GM04504 (cell line): ENCODE data around the gene LRMDA.

Experiments used
- DNase-seq: peaks from one replicate; pipeline ENCODE4 v3.0.0-alpha.2; 2012; ENCODE audit warnings: low read depth

The LRMDA gene

DNA sequence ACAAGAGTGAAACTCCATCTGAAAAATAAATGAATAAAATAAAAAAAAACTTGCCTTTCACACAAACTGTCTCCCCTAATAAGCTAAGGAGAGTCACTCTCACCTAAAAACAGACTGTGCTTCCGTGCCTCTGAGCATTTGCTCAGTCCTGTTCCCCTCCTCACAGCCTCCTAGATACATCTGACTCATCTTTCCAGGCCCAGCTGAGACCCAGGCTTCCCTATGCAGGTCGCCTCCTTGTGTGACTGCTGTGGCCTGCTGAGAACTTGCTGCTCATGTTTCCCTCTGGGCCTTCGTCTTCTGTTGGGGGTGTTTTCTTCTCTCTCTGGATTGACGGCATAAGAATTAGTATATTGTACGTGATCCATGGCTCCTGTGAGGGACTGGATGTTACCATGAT lies 777.7 kb downstream of the LRMDA start:
- no peak for DNase-seq

DNA sequence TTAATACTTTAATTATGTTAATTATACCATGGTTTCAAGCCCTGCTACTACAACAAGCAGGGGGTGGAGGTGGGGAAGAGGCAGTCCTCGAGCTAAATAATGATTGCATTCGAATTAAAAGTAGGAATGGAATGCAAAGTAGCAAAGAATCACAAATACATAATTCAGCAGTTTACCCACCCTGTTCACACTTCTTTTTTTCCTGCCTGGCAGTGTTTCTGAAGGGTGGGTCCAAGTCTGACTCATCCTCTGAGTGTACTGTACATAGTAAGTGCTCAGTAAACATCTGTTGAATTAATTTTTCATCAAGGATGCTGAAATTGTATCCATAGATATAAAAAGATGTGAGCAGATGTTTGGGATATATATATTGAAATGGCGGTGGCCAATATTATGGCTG lies 778.8 kb downstream of the LRMDA start:
- DNase-seq, result no peak

DNA sequence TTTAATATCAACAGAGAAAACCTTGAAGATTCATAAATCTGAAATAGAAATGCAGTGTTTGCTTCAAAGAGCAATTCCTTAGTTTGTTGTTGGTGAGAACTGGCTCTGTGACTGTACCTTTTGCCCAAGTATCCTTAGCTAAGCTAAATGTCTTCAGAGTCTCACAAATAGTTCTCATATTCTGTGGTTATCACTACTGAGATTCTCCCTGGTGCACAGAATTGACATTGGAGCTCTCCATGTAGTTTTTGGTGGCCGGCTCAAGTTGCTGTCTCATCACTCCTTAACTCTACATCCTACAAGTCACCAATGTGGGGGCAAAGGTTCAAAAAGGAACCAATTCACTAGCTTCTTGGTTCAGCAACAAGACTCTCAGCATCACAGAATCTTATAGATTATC lies 780.3 kb downstream of the LRMDA start:
- DNase-seq, result no peak

DNA sequence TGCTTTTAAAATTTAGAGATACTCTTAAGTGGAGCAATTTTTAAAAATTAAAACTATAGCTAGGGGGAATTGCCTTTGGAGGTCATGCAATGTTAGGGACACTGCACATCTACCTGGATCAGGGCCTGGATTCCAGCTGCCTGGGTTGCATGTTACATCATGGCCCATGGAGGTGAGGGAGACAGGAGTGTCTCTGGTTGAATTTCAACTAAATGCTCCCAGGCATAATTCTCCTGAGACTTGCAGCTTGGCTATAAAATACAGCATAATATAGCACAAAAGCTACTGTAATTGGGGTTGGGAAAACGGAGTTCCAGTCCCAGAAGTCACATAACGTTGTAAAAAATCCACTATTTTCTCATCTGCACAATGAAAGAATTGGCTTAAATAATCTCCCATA lies 782.5 kb downstream of the LRMDA start:
- no peak for DNase-seq

DNA sequence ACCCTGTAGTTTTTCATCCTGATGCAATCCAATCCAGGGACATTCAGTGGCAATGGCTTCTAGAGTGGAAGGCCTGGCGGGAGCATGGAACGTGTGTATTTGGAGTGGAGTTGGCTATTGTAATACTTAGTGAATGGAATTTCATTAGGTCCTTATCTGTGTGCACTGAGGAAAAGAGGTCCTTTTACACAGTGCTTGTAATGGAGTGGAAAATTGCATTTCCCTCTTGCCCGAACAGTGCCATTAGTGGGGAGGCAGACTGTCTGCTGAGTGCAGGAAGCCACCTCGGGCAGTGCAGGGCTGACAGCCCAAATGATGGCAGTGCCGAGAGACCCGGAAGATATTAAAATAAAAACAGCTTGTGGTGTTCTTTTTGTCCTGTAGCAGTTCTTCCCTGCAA lies 786.6 kb downstream of the LRMDA start:
- no peak for DNase-seq

DNA sequence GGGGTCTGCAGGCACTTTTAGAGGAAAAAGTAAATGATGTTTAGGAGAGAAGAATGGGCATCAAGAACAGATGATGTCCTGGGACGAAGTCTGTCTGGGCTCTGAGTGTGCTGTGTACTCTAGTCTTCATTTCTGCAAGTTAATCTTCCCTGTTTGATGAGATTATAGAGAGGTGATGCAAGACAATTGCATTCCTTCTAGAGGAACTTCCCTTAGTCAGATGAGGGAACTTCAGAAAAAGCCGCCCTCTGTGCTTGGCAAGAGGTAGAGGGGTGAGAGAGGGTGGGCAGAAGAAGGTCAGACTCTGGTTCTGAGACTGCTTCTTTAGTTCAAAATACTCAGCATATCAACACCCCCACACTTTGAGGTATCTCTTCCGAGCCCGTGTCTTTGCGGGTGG lies 797.9 kb downstream of the LRMDA start:
- no peak for DNase-seq

DNA sequence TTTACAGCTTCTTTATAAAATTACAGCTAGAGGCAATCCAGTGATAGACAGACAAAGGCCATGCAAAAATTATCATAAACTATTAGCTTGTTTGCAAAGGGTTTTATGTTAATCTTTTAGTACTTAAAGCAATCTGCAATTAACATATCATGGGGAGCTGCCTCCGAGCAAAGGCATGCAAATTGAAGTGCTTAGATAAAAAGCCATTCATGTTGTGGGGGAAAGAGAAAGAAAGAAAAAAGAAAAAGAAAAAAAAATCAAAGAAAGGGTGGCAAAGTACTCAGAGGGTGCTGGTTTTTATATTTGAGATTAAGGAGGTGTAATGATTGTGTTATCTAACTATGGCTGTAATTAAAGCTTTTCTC lies 799.5 kb downstream of the LRMDA start:
- no peak for DNase-seq

DNA sequence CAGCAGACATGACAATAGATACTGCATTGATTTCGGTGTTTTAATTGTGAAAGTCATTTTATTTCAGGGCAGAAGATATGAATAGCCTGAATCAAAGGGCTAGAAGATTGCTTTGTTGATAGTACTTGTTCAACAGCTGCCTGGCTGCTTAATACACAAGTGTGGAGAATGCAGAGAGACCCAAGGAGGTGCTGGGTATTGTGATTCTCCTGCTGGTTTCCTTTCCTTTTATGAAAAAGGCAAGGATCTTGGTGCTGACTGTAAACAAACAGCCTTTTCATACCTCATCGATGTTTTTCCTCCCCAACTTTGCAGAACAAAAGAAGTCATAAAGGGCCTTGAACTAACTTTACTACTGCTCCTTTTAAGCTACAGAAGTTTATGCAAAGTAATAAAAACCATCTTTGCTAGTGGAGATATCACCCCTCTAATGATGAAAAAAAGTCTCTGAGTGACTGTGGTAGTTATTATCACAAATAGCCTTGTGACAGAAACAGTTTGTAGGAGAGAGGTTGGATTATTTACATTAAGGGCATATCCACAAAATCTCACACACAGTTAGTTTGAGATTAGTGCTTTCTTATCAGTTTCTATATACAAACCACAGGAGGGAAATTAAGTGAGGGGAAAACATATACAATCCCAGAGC lies 800.0 kb downstream of the LRMDA start:
- no peak for DNase-seq

DNA sequence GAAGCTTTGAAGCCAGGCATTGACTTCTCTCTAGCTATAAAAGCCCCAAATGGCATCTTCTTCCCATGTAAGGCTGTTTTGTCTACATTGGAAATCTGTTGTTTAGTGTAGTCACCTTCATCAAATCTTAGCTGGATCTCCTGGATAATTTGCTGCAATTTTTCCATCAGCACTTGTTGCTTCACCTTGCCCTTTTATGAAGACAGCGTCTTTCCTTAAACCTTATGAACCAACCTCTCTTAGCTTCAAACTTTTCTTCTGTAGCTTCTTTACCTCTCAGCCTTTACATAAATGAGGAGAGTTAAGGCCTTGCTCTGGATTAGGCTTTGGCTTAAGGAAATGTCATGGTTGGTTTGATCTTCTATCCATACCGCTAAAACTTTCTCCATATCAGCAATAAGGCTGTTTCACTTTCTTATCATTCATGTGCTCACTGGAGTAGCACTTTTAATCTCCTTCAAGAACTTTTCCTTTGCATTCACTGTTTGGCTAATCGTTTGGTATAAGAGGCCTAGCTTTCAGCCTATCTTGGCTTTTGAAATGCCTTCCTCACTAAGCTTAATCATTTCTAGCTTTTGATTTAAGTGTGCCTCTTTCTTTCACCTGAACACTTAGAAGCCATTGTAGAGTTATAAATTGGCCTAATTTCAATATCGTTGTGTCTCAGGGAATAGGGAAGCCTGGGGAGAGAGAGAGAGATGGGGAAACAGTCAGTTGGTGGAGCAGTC lies 803.2 kb downstream of the LRMDA start:
- DNase-seq, result no peak

DNA sequence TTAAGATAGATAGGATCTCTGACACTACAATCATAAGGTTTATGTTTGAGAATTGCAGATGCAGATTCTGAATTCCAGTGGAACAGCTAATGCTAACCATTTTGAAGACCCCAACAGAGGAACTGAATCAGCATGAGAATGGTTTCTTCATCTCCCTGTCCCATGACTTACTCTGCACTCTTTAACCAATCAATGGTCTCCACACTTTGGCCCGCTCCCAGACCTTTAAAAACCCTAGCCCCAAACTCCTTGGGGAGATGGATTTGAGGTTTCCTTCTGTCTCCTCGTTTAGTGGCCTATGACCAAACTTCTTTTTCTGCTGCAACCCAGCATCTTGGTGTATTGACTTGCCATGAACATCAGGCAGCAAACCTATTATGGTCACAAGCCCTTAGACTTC lies 804.9 kb downstream of the LRMDA start:
- DNase-seq, result no peak

DNA sequence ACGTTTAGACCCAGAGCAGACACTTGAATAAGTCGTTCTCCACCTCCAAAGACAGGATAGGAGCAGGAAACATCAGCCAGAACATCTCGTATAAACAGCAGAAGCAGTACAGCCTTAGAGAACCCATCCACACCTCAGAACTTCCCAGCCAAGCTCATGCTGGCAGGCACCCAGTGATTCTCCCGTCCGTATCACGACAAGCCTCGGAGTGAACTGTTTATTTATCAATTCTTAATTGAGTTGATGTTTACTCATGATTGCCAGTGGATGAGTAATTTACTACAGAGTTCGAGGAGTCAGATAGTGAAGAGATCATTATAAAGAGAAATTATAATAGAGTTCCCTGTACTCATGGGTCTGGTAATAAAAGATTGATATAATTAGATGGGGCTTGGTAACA lies 811.5 kb downstream of the LRMDA start:
- DNase-seq, result no peak

DNA sequence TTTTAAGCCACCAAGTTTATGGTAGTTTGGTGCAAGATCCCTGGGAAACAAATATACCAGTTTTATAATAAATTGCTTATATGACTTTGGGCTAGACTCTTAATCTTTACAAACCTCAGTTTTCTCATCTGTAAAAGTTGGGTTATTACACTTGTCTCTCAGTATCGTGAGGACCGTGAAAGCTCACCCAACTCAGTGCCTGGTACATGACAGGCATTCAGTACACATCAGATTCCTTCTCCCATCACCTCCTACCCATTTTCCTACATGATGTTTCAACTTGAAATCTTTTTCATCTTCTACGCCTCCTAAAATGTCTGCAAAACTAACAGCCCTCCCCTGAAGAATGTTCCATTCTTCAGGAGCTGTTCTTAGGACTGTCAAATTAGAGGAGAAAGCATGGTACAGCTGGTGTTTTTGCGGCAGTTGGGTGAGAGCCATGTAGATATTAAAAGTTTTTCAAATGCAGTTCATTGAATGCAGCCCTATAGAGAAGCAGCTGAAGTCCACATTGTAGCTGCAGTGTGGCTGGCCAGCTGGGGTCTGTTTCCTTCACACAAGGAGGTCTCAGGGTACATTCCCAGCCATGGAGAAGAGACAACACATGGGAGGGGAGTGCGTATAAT lies 812.8 kb downstream of the LRMDA start:
- no peak for DNase-seq

DNA sequence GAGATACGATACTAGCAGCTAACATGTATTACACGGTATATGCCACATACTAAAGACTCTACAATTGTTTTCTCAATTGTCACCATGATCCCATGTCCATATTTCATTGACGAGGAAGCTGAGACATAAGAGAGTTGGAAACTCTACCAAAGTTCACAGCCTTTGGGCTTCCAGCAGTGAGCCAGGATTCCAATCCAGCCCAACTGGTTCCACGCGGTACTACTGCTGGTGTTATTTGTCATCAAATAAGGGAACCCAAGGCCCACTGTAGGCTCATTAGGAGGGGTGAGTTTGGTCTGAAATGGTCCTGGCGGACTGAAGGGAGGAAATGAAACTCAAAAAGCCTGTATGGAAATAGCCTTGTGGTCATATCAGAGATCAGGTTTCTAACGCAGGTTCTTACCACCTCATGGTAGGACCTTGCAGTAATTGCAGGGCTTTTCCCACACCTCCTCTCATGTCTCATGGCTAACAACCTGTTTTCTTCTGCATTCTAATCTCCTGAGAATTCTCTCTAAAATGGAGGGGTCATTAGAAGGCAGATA lies 814.6 kb downstream of the LRMDA start:
- no peak for DNase-seq

DNA sequence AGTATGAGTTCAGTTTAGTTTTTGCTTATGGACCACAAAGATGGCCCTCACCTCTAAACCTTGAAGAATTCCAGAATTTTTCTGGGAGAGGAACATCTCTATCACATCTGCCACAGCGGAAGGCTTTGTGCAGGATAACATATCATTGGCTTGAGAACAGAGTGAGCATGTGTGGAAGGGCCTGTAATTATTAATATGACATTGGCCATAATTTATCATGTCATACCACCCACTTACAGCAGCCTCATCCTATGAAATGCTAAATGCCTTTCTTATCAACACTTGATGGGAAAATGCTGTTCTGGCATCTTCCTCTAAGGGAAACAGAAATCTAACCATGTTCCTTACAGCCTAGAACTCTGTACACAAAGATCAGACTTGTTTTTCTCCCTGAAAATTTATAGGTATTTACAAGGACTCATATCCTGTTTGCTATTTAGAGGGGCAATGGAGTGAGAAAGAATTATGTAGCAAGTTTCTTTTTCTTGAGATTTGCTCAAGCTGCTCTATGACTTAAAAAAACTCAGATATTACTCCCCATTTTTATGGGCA lies 817.3 kb downstream of the LRMDA start:
- no peak for DNase-seq

DNA sequence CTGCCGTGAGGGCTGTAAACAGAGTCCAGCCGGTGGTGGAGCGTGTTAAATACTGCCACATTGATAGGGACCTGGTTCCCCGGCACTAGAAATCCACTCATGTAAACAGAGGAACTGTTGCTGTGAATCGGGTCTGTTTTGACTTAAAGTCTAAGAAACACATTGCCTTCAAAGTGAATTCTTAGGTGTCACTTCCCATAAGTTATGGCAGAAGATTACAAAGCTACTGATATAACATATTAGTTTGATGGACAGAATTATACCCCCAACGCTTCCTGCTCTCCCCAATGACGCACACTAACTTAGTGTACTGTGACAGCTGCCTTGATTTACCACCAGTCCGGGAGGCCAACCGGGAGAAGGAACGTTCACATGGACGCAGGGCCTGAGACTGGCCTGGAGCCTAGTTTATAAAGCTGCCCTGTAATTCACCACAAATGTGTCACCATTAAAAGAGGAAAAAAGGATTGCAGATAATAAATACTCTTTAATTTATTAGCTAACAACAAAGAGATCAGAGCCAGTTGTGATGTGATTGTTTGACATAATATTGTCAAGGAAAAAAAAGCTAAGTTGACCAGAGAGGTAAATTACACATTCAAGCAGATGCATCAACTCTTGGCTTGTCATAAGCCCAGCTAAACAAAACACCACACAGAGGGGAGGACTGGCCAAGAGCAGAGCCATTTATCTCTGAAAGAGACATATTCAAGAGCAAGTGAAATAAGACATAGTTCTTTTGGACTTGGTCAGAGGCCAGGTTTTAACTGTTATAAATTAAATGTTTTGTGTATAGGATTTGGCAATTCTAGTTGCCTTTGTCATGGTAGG lies 820.6 kb downstream of the LRMDA start:
- peak; percentile 99 for DNase-seq

DNA sequence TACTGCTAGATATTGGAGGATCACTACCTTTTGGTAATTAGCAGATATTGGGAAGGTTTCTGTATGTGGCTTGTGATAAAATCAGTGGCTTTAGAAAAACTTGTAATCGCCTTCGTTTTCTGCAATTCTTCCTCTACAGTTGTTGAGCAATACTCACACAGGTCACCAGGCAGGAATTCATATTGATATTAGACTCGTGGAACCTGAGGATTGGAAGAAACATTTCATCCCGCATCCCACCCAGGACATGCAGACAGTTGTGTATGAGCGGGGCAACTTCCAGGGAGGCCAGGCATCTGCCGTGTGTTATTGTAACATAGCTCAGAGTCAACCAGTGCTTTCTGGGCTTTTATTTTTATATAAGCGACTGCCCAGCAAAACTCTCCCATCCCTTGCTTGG lies 821.3 kb downstream of the LRMDA start:
- DNase-seq, result no peak

DNA sequence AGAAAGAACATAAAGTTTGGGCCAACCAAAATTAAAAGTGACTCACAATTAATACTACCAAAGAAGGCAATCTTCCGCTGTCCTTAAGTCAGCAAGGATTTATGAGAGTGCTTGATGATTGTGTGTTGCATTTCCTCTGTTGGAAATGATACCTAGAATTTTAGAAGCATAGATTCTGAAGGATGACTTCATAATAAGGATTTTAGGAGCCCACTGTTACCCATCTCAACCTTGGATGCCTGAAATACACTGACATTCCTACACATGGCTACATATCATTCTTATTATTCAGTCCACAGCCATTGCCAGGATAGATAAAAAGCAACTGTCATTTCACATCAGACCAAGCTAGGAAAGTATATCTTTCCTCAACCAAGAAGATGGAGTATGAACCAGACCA lies 823.8 kb downstream of the LRMDA start:
- no peak for DNase-seq

DNA sequence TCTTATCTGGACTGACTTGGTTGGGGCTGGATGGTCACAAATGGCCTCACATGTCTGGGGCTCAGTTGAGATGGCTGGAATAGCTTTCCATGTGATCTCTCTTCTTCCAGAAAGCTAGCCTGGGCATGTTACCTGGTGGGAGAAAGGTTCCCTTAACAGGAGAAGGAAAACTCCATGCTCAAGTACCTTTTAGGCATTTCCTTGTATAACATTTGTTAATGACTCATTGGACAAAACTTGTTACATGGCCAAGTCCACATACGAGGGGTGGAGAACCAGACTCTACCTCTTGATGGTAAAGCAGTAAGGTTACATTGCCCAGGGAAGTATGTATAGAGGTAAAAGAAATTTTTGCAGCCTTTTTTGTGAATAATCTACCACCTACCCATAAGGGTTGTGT lies 826.4 kb downstream of the LRMDA start:
- DNase-seq, result no peak

DNA sequence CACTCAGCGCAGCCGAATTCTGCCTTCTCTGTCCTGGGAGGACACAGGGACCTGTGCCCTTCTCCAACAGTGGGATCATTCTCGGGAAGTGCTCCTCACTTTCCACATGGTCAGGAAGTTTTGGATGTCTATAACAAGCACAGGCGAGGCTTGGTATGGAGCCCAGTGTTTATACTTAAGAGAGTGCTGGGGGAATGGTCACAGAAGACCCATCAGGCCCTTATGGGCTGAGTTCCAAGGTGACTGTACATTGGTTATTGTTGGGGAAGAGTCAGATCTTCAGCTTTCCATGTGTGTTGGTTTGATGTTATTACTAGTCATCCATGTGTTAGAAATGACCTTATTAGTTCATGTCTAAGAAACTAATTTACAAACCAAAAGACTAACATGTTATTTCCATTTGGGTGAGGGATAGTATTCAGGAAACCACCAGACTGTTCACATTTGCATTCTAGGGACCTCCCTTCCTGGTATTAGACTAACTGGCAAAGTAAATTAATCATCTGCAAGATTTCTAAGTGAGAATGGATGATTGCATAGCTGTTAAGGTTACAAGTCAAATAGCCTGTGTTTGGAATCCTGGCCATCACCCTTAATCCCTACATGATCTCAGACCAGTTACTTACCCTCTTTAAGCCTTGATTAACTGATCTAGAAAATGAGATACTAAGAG lies 834.2 kb downstream of the LRMDA start:
- no peak for DNase-seq

DNA sequence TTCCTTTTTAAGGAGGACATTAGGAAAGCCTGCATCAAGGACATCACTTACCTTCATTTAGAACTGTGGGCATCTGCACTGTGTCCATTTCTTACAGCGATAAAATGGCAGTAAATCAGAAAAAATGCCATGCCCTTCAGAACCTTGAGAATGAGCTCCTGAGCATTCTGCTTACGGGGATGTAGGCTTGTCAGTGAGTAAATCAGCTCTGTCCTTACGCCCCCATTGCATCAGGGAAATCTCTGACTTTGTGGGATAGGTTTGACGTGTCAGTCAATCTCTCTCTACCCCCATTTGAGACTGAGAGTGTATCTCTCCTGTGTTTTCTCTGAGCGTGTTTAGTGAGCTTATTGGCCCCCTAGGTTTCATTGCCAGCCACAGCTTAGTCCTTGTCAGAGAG lies 837.1 kb downstream of the LRMDA start:
- DNase-seq, result no peak

DNA sequence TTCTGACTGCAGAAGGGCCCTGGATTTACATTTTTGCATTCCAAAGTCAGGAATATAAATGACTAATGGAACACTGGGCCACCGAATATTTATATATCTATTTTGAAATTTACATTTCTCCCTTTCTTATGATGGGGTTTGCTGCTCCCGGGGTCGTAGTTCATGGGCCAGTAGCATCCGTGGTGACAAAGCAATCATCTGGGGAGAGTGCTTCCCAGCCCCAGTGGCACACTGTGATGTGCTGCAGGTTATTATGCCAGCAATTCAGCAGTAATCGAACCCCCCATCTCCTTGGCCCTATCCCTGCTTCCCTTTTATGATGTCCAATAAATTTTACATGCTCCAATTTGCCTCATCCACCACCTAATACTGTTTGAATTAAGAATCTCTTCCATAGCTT lies 837.5 kb downstream of the LRMDA start:
- no peak for DNase-seq

DNA sequence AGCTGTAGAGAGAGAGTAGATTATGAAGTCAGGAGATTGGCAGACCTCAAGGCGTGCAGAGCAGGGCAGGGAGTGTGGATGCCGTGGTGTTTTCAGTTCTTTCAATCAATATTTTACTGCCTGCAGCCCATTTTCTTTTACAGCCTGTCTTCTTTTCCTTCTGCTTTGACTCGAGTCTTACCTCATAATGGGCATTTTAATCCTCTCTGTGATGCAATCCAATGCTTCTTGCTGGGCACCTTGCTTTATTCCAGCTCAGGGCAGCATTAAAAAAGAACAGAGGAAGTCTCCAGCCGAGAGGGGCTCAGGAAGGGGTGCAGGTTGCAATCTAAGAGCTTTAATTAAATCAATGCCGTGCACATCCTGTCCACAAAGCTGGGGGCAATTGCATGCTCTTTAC lies 839.0 kb downstream of the LRMDA start:
- DNase-seq, result no peak
